ENCODE data around the gene RBBP6.
"Not testable (repeated sequence)": the region's sequence is repeated elsewhere in the genome, so short reads cannot be mapped to it uniquely, and the experiment has no call there.

Gene RBBP6

GRCh38 chr16:24571096-24571495 lies 31.7 kb downstream of the RBBP6 start:
- no peak for DNase-seq

- DNase-seq, result no peak
Measured at GRCh38 chr16:24572069-24572468, 32.7 kb downstream of the RBBP6 start.

- DNase-seq, result no peak
Measured at GRCh38 chr16:24573141-24573540, 33.8 kb downstream of the RBBP6 start.

GRCh38 chr16:24574515-24575485 lies 35.4 kb downstream of the RBBP6 start:
- DNase-seq, result not testable (repeated sequence)

- not testable (repeated sequence) for DNase-seq
Measured at GRCh38 chr16:24575791-24576190, 36.4 kb downstream of the RBBP6 start.

- no peak for DNase-seq
Measured at GRCh38 chr16:24577167-24577566, 37.8 kb downstream of the RBBP6 start.

- no peak for DNase-seq
Measured at GRCh38 chr16:24580665-24581064, 41.3 kb downstream of the RBBP6 start.

GRCh38 chr16:24583494-24583893 lies 44.1 kb downstream of the RBBP6 start:
- DNase-seq, result no peak

GRCh38 chr16:24589997-24590396 lies 50.6 kb downstream of the RBBP6 start:
- no peak for DNase-seq

GRCh38 chr16:24598777-24599437 lies 59.5 kb downstream of the RBBP6 start:
- DNase-seq, result no peak

GRCh38 chr16:24609417-24609739 lies 70.0 kb downstream of the RBBP6 start:
- no peak for DNase-seq

- peak; percentile 72 for DNase-seq
Measured at GRCh38 chr16:24609740-24610415, 70.5 kb downstream of the RBBP6 start.

- DNase-seq, result peak; percentile 23
Measured at GRCh38 chr16:24610416-24610755, 71.0 kb downstream of the RBBP6 start.

GRCh38 chr16:24611310-24611709 lies 71.9 kb downstream of the RBBP6 start:
- no peak for DNase-seq

GRCh38 chr16:24612656-24613055 lies 73.3 kb downstream of the RBBP6 start:
- no peak for DNase-seq

- not testable (repeated sequence) for DNase-seq
Measured at GRCh38 chr16:24613267-24613666, 73.9 kb downstream of the RBBP6 start.

GRCh38 chr16:24617502-24617901 lies 78.1 kb downstream of the RBBP6 start:
- DNase-seq, result no peak

Measured in NCI-H1105 treated with DMSO at 0.1 percent for 48 hours (cell line).